RWPE2 (cell line): Measurements from ENCODE around the gene MRPS15.
"Not testable (repeated sequence)": the region's sequence is repeated elsewhere in the genome, so short reads cannot be mapped to it uniquely, and the experiment has no call there.

Experiments
- ATAC-seq: fragments of 200-7000 bp; cut with Tn5 transposase; 3 replicates; pipeline ENCODE4 v1.9.1; 2021; ENCODE audit warnings: low read depth
- DNase-seq: peaks from one replicate; pipeline ENCODE4 v3.0.0-alpha.2; 2020; ENCODE audit warnings: low spot score
- H3K27ac ChIP-seq: fragments of 450-650 bp; 2 replicates; pipeline ENCODE4 v1.5.1; 2017; ENCODE audit warnings: mild to moderate bottlenecking; ENCODE audit not compliant: poor library complexity, severe bottlenecking
- H3K27me3 ChIP-seq: fragments of 250-450 bp; sonication (Bioruptor Pico); 2 replicates; pipeline ENCODE4 v1.5.1; 2021; ENCODE audit warnings: mild to moderate bottlenecking, moderate library complexity; ENCODE audit not compliant: insufficient read depth, poor library complexity, severe bottlenecking
- H3K36me3 ChIP-seq: fragments of 250-450 bp; sonication (Bioruptor Pico); 2 replicates; pipeline ENCODE4 v1.5.1; 2020; ENCODE audit warnings: low read depth, mild to moderate bottlenecking, moderate library complexity
- H3K4me1 ChIP-seq: fragments of 250-450 bp; sonication (Bioruptor Pico); 2 replicates; pipeline ENCODE4 v1.5.1; 2021; ENCODE audit warnings: mild to moderate bottlenecking, moderate library complexity; ENCODE audit not compliant: insufficient read depth, poor library complexity, severe bottlenecking
- H3K4me3 ChIP-seq: fragments of 250-450 bp; sonication (Bioruptor Pico); 2 replicates; pipeline ENCODE4 v1.5.1; 2021; ENCODE audit warnings: mild to moderate bottlenecking, moderate library complexity; ENCODE audit not compliant: severe bottlenecking
- H3K9me3 ChIP-seq: fragments of 250-450 bp; sonication (Bioruptor Pico); 2 replicates; pipeline ENCODE4 v1.5.1; 2021; ENCODE audit warnings: mild to moderate bottlenecking, moderate library complexity; ENCODE audit not compliant: severe bottlenecking
- TF ChIP-seq, protein P1 (sequence below): fragments of 450-650 bp; IDR thresholded peaks from one replicate; pipeline ENCODE4 v1.5.1; 2017; ENCODE audit warnings: mild to moderate bottlenecking, moderate library complexity; ENCODE audit not compliant: poor library complexity, severe bottlenecking

Gene MRPS15

DNA sequence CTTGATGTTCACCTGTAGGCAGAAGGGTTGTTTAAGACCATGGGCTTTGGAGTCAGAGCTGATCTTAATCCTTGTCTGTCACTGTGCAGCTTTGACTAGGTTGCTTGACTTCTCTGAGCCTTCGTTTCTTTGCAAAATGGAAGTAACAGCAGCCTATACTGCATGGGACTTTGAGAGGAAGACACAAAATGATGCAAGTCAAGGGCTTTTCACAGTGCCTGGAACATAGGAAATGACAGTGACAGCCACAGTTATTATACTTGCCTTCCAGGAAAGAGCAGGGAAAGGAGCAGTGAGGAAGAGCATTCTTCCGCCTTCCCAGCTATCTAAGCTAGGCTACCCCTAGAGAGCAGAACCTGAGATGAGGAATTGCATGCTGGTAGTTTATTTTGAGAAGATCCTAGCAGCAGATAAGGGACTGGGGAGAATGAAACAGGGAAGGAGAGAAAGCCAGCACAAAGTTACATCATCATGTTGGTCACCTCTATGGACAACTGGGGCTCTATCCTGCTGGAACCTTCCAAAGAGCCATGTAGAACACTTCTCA, 15.4 kb upstream of the MRPS15 start:
- Histone ChIP-seq H3K27me3 (no peaks in the 10 kb centered on the region), H3K4me3 (no peak overlapping the region), H3K36me3 (no peaks in the 10 kb centered on the region), H3K9me3 (no peaks in the 10 kb centered on the region), H3K27ac (no peak overlapping the region), H3K4me1 (no peaks in the 10 kb centered on the region)
- TF ChIP-seq, protein P1, sequence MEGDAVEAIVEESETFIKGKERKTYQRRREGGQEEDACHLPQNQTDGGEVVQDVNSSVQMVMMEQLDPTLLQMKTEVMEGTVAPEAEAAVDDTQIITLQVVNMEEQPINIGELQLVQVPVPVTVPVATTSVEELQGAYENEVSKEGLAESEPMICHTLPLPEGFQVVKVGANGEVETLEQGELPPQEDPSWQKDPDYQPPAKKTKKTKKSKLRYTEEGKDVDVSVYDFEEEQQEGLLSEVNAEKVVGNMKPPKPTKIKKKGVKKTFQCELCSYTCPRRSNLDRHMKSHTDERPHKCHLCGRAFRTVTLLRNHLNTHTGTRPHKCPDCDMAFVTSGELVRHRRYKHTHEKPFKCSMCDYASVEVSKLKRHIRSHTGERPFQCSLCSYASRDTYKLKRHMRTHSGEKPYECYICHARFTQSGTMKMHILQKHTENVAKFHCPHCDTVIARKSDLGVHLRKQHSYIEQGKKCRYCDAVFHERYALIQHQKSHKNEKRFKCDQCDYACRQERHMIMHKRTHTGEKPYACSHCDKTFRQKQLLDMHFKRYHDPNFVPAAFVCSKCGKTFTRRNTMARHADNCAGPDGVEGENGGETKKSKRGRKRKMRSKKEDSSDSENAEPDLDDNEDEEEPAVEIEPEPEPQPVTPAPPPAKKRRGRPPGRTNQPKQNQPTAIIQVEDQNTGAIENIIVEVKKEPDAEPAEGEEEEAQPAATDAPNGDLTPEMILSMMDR: no peak
- DNase-seq: no peak
- no peak for ATAC-seq

DNA sequence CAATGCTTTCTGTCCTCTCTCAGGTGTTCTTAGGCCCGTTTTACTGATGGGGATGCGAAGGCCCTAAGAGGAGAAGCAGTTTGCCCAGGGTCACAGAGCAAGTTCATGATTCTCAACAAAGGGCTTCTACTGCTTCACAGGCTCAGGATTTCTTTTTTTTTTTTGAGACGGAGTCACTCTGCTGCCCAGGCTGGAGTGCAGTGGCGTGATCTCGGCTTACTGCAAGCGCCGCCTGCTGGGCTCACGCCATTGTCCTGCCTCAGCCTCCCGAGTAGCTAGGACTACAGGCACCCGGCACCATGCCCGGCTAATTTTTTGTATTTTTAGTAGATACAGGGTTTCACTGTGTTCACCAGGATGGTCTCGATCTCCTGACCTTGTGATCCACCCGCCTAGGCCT, 13.4 kb upstream of the MRPS15 start:
- not testable (repeated sequence) for H3K4me1 ChIP-seq, DNase-seq, ATAC-seq, H3K4me3 ChIP-seq, H3K27me3 ChIP-seq, H3K27ac ChIP-seq, H3K36me3 ChIP-seq, H3K9me3 ChIP-seq

DNA sequence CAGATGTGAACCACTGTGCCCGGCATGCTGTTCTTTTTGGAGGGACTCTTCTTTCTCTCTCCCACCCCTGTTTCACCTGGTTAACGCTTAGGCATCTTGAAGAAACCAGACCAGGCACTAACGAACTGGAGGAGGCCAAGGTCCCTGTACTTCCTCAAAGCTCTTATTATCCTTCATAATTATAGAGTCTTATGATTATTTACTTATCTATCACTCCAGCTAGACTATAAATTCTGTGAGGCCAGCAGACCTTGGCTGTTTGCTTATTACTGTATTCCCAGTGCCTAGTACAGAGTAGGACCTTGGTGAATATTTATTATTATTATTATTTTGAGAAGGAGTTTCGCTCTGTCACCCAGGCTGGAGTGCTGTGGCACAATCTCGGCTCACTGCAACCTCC, 12.8 kb upstream of the MRPS15 start:
- Histone ChIP-seq H3K4me1 (no peaks in the 10 kb centered on the region), H3K9me3 (no peaks in the 10 kb centered on the region), H3K4me3 (no peak overlapping the region), H3K27me3 (no peaks in the 10 kb centered on the region), H3K27ac (no peak overlapping the region), H3K36me3 (no peaks in the 10 kb centered on the region)
- TF ChIP-seq, protein P1: no peak
- ATAC-seq: no peak
- no peak for DNase-seq

DNA sequence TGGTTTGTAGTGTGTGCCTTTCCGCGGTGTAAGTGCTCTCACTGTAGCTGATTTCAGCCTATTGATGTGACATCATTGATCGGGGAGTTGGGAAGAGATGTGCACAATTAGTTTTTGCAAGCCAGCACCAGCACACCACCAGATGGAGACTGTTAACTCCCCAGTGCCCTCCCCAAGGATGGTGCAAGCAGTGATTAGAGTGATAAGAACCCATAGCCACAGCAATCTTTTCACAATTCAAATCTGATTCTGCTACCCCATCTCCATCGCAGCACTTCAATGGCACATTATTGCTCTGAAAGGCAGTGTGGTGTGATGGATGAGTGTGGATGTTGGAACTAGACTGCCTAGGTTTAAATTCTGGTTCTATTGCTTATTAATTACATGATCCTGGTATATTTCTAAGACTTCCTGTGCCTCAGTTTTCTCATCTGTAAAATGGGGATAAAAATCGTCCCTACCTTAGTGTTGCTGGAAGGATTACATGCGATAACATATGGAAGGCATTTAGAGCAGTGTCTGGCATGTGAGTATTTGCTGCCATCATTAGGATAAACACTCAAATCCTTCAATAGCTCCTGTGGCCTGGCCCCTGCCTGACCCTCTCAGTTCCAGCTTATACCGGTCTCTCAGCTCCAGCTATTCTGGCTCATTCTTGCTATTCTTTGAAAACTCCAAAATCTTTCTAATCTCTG, 11.9 kb upstream of the MRPS15 start:
- Histone ChIP-seq H3K9me3 (no peaks in the 10 kb centered on the region), H3K4me3 (no peak overlapping the region), H3K4me1 (no peaks in the 10 kb centered on the region), H3K27ac (no peak overlapping the region), H3K36me3 (no peaks in the 10 kb centered on the region), H3K27me3 (no peaks in the 10 kb centered on the region)
- ATAC-seq (no peak), DNase-seq (no peak)
- TF ChIP-seq, protein P1: no peak

DNA sequence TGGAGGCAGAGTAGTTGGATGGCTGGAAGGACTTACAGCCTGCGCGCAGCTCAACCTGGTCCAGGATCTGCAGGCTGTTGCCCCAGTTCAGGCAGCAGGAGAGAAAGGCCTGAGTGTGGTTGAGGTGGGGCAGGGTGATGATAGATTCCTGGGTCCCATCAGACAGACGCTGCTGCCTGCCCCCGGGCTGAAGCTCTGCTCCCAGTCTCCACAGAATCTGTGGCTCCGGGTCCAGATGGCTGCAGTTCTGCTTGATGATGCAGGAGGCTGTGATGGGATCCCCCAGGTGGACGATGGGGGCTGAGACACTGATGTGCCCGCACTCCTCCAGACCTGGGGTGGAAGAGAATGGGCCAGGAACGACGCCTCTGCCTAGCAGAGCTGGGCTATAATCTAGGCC, 11.2 kb upstream of the MRPS15 start:
- no peak overlapping the region for H3K4me3 ChIP-seq
- no peak for ATAC-seq
- H3K27me3 ChIP-seq: no peaks in the 10 kb centered on the region
- no peaks in the 10 kb centered on the region for H3K9me3 ChIP-seq
- H3K27ac ChIP-seq: no peak overlapping the region
- TF ChIP-seq, protein P1: no peak
- no peaks in the 10 kb centered on the region for H3K4me1 ChIP-seq
- no peaks in the 10 kb centered on the region for H3K36me3 ChIP-seq
- no peak for DNase-seq
